ENCODE results near the gene SMIM17. TPM values are rescaled to one million over a fixed set of nuclear protein-coding genes. Genes with fewer than 3 reads are reported as not detected.

The SMIM17 gene
- total RNA-seq, 4 donors from 2014 or later = not detected

DNA sequence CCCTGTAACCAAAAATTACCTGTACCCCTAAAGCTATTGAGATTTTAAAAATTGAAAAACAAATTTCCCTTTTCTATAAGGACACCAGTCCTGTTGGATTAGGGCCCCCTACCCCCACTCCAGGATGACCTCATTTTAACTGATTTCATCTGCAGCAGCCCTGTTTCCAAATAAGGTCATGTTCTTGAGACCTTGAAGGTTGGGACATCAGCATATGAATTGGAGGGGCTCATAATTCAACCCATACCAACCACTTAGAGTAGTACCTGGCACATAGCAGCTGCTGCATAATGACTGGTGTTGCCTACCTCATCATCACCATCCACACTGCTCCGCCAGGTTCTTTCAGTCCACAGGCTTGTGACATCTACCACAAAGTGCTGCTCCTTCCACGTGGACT lies 30.2 kb upstream of the SMIM17 start:
- Histone ChIP-seq H3K9me3 (no peaks in the 10 kb centered on the region), H3K4me1 (no peaks in the 10 kb centered on the region), H3K27ac (no peak overlapping the region), H3K4me3 (replicated peaks in 1 of 3) (no peak overlapping the region), H3K36me3 (no peaks in the 10 kb centered on the region), H3K27me3 (no peaks in the 10 kb centered on the region)
- no peak for DNase-seq
- intact Hi-C loops (cut with DNase I) = no loop called here
- TF ChIP-seq, protein P1, sequence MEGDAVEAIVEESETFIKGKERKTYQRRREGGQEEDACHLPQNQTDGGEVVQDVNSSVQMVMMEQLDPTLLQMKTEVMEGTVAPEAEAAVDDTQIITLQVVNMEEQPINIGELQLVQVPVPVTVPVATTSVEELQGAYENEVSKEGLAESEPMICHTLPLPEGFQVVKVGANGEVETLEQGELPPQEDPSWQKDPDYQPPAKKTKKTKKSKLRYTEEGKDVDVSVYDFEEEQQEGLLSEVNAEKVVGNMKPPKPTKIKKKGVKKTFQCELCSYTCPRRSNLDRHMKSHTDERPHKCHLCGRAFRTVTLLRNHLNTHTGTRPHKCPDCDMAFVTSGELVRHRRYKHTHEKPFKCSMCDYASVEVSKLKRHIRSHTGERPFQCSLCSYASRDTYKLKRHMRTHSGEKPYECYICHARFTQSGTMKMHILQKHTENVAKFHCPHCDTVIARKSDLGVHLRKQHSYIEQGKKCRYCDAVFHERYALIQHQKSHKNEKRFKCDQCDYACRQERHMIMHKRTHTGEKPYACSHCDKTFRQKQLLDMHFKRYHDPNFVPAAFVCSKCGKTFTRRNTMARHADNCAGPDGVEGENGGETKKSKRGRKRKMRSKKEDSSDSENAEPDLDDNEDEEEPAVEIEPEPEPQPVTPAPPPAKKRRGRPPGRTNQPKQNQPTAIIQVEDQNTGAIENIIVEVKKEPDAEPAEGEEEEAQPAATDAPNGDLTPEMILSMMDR (IDR thresholded peaks at IDR 0.05) = no peak
- TF ChIP-seq POLR2A (IDR thresholded peaks at IDR 0.05) = no peak
- WGBS, 2 donors = 90 to 94% methylated on average over 2 of the region's 2 CpGs

DNA sequence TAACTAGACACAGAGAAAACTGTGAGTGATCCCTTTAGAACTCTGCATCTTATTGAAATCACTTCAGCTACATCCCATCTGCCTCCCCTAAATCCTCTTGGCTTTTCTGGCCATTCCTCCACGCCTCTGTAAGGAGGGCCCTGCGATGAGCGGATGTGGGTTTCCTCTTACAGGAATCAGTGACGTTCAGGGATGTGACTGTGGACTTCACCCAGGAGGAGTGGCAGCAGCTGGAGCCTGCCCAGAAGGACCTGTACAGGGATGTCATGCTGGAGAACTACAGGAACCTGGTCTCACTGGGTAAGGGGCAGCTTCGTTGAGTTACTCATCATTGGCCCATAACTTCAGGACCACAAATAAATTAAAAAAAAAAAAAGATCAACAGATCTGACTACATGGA lies 29.3 kb upstream of the SMIM17 start:
- intact Hi-C loops (cut with DNase I) = no loop called here
- no peak for DNase-seq
- Histone ChIP-seq H3K36me3 (no peaks in the 10 kb centered on the region), H3K27me3 (no peaks in the 10 kb centered on the region), H3K27ac (no peak overlapping the region), H3K4me1 (no peaks in the 10 kb centered on the region), H3K9me3 (no peaks in the 10 kb centered on the region), H3K4me3 (replicated peaks in 1 of 3) (no peak overlapping the region)
- 90 to 92% methylated on average over 5 of the region's 5 CpGs for WGBS, 2 donors
- no peak for TF ChIP-seq POLR2A (IDR thresholded peaks at IDR 0.05)
- TF ChIP-seq, protein P1 (IDR thresholded peaks at IDR 0.05) = no peak

DNA sequence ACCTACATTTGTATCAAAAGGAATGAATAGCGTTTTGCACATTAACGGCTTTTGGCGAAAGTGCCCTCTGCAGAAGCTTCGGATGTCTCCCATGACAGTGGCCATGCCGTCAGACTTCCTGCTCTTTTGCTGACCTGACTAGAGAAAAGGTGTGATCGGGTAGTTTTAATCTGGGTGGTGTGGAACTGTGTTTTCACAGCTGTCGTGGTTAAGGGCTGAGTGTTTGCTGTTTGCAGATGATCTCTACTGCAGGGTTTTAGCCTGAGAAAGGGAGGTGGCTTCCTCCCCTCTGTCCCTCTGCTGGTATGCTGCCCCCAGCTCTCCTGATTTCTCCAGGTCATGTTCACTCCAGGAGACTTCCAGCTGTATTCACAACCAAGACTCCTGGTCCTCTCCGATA lies 25.4 kb upstream of the SMIM17 start:
- Histone ChIP-seq H3K4me1 (no peaks in the 10 kb centered on the region), H3K27ac (no peak overlapping the region), H3K4me3 (replicated peaks in 1 of 3) (no peak overlapping the region), H3K27me3 (no peaks in the 10 kb centered on the region), H3K36me3 (peaks cover 8 to 12% of the 10 kb centered on the region in 2 donors), H3K9me3 (no peaks in the 10 kb centered on the region)
- 84 to 92% methylated on average over 8 of the region's 8 CpGs for WGBS, 2 donors
- DNase-seq = no peak
- intact Hi-C loops (cut with DNase I) = no loop called here
- TF ChIP-seq, protein P1 (IDR thresholded peaks at IDR 0.05) = no peak
- no peak for TF ChIP-seq POLR2A (IDR thresholded peaks at IDR 0.05)

DNA sequence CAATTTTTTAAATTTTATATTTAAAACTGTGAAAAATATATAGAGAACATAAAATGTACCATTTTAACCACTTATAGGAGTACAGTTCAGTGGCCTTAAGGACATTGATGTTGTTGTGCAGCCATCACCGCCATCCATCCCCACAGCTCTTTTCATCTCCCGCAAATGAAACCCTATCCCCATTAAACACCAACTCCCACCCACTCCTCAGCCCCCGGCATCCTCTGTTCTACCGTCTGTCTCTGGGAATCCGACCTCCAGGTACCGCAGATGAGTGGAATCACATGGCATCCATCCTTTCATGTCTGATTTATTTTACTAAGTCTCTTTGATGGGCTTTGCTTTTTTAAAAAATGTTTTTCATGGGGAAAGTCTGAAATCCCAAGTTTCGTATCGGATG lies 23.8 kb upstream of the SMIM17 start:
- no peaks in the 10 kb centered on the region for H3K4me1 ChIP-seq
- intact Hi-C loops (cut with DNase I) = no loop called here
- WGBS, 2 donors = 78% methylated on average over 8 of the region's 8 CpGs
- no peaks in the 10 kb centered on the region for H3K27me3 ChIP-seq
- no peak overlapping the region for H3K4me3 ChIP-seq (replicated peaks in 1 of 3)
- no peaks in the 10 kb centered on the region for H3K9me3 ChIP-seq
- H3K36me3 ChIP-seq = peaks cover 8 to 14% of the 10 kb centered on the region in 2 donors
- TF ChIP-seq, protein P1 (IDR thresholded peaks at IDR 0.05) = no peak
- no peak for TF ChIP-seq POLR2A (IDR thresholded peaks at IDR 0.05)
- H3K27ac ChIP-seq = no peak overlapping the region
- DNase-seq = no peak

DNA sequence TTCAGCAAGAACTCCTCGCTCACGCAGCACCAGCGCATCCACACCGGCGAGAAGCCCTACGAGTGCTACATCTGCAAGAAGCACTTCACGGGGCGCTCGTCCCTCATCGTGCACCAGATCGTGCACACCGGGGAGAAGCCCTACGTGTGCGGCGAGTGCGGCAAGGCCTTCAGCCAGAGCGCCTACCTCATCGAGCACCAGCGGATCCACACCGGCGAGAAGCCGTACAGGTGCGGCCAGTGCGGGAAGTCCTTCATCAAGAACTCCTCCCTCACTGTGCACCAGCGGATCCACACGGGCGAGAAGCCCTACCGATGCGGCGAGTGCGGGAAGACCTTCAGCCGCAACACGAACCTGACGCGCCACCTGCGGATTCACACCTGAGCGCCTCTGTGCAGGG lies 20.6 kb upstream of the SMIM17 start:
- no peak for DNase-seq
- no peak for TF ChIP-seq POLR2A (IDR thresholded peaks at IDR 0.05)
- TF ChIP-seq, protein P1 (IDR thresholded peaks at IDR 0.05) = no peak
- no peak overlapping the region for H3K27ac ChIP-seq
- peaks cover 8 to 19% of the 10 kb centered on the region in 2 donors for H3K36me3 ChIP-seq
- H3K4me1 ChIP-seq = no peaks in the 10 kb centered on the region
- no peaks in the 10 kb centered on the region for H3K27me3 ChIP-seq
- intact Hi-C loops (cut with DNase I) = no loop called here
- H3K9me3 ChIP-seq = no peaks in the 10 kb centered on the region
- WGBS, 2 donors = 89 to 95% methylated on average over 33 to 37 of the region's 37 CpGs
- H3K4me3 ChIP-seq (replicated peaks in 1 of 3) = no peak overlapping the region

Measured in thyroid gland (tissue), 4 donors.